ENCODE measurements around the gene MFSD6. TPM values are rescaled to one million over a fixed set of nuclear protein-coding genes. Genes with fewer than 3 reads are reported as not detected.

MFSD6 gene
- total RNA-seq, 1 experiment from 2014 or later: 20.9 TPM

DNA sequence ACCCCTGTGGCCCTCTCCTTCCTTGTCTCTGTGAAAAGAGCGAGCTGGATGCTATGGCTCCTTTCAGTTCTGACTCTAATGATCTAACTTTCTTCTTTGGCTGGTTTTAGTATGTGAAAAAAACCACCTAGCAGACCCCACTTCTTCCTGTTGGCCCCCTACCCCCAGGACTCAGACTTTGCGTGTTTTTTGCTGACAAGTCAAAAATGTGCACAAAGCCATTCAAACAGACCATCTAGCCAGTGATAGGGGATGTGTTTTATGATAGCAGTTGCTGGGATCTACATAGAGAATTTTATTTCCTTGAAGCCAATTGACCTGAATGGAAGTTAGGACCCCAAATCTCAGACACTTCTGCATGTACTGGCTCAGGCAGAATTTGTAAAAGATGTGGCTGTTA, 49.1 kb downstream of the MFSD6 start:
- no peak for TF ChIP-seq EZH2phosphoT487 (IDR thresholded peaks at IDR 0.05; ENCODE audit: borderline replicate concordance, low read length)
- TF ChIP-seq EZH2 (IDR thresholded peaks at IDR 0.05; ENCODE audit: low read length, unreplicated experiment): no peak
- TF ChIP-seq, protein P1, sequence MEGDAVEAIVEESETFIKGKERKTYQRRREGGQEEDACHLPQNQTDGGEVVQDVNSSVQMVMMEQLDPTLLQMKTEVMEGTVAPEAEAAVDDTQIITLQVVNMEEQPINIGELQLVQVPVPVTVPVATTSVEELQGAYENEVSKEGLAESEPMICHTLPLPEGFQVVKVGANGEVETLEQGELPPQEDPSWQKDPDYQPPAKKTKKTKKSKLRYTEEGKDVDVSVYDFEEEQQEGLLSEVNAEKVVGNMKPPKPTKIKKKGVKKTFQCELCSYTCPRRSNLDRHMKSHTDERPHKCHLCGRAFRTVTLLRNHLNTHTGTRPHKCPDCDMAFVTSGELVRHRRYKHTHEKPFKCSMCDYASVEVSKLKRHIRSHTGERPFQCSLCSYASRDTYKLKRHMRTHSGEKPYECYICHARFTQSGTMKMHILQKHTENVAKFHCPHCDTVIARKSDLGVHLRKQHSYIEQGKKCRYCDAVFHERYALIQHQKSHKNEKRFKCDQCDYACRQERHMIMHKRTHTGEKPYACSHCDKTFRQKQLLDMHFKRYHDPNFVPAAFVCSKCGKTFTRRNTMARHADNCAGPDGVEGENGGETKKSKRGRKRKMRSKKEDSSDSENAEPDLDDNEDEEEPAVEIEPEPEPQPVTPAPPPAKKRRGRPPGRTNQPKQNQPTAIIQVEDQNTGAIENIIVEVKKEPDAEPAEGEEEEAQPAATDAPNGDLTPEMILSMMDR (conservative IDR thresholded peaks at IDR 0.05; ENCODE audit: low read depth, low read length): no peak
- H3K4me1 ChIP-seq (ENCODE audit: insufficient read depth, low read length): no peaks in the 10 kb centered on the region
- H3K27me3 ChIP-seq (ENCODE audit: low read length): no peaks in the 10 kb centered on the region
- BruUV-seq (replicated peaks): no TSS peak
- no peaks in the 10 kb centered on the region for H3F3A ChIP-seq (ENCODE audit: low read length, unreplicated experiment)
- no peak overlapping the region for H3K9ac ChIP-seq (ENCODE audit: low read length)
- no peak overlapping the region for H2AFZ ChIP-seq (ENCODE audit: low read length)
- no peaks in the 10 kb centered on the region for H4K20me1 ChIP-seq (ENCODE audit: low read length)
- H3K27ac ChIP-seq (ENCODE audit: low read length): no peak overlapping the region
- H3K4me3 ChIP-seq (ENCODE audit: low read length): no peak overlapping the region
- CTCF ChIA-PET: no interaction called here
- no peak for ATAC-seq
- POLR2A ChIA-PET (ENCODE audit: unreplicated experiment): no interaction called here
- H3K9me3 ChIP-seq (ENCODE audit: low read length): no peaks in the 10 kb centered on the region
- intact Hi-C loops (cut with micrococcal nuclease): no loop called here
- no peaks in the 10 kb centered on the region for H3K36me3 ChIP-seq (ENCODE audit: low read depth, low read length)
- H3K9me2 ChIP-seq (replicated peaks; ENCODE audit: low read length): no peaks in the 10 kb centered on the region
- DNase-seq: no peak
- no peaks in the 10 kb centered on the region for H3K79me2 ChIP-seq (ENCODE audit: low read length)
- H3K4me2 ChIP-seq (ENCODE audit: low read length): no peak overlapping the region

DNA sequence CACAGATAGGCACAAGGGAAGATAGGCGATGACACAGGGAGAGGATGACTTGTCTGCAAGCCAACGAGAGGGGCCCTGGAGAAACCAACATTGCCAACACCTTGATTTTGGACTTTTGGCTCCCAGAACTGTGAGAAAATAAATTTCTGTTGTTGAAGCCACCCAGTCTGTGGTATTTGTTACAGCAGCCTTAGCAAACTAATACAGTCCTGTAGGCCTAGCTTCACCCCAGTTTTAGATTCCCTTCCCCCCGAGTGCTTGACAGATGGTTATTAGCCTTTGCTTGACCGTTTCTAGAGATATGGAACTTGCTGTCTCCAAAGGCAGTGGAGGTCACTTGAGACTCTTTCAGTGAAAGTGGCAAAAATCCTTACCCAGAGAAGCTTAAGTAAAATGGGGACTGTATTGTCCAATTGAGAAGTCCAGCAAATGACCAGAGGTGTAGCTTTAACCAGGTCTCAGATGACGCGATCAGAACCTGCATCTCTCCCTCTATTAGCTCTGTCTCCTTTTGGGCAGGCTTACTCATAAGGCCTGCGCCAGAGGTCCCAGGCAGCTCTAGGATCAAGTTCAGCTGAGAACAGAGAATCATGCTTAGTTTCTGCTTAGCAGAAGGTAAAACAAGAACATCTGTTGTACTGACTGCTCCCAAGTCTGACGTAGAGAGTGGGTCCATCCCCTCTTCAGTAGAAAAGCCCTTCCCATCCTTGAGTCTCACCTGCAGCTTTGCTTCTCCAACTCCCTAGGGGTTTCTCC, 50.4 kb downstream of the MFSD6 start:
- no peaks in the 10 kb centered on the region for H3F3A ChIP-seq (ENCODE audit: low read length, unreplicated experiment)
- H3K36me3 ChIP-seq (ENCODE audit: low read depth, low read length): no peaks in the 10 kb centered on the region
- H3K9ac ChIP-seq (ENCODE audit: low read length): no peak overlapping the region
- H4K20me1 ChIP-seq (ENCODE audit: low read length): no peaks in the 10 kb centered on the region
- H3K4me2 ChIP-seq (ENCODE audit: low read length): no peak overlapping the region
- H3K9me2 ChIP-seq (replicated peaks; ENCODE audit: low read length): no peaks in the 10 kb centered on the region
- POLR2A ChIA-PET (ENCODE audit: unreplicated experiment): no interaction called here
- ATAC-seq (no peak), DNase-seq (no peak)
- intact Hi-C loops (cut with micrococcal nuclease): no loop called here
- no peaks in the 10 kb centered on the region for H3K27me3 ChIP-seq (ENCODE audit: low read length)
- no peak overlapping the region for H3K4me3 ChIP-seq (ENCODE audit: low read length)
- H3K9me3 ChIP-seq (ENCODE audit: low read length): no peaks in the 10 kb centered on the region
- CTCF ChIA-PET: no interaction called here
- no peaks in the 10 kb centered on the region for H3K79me2 ChIP-seq (ENCODE audit: low read length)
- H3K4me1 ChIP-seq (ENCODE audit: insufficient read depth, low read length): no peaks in the 10 kb centered on the region
- TF ChIP-seq, protein P1 (conservative IDR thresholded peaks at IDR 0.05; ENCODE audit: low read depth, low read length): no peak
- TF ChIP-seq EZH2 (IDR thresholded peaks at IDR 0.05; ENCODE audit: low read length, unreplicated experiment): no peak
- TF ChIP-seq EZH2phosphoT487 (IDR thresholded peaks at IDR 0.05; ENCODE audit: borderline replicate concordance, low read length): no peak
- BruUV-seq (replicated peaks): no TSS peak
- H3K27ac ChIP-seq (ENCODE audit: low read length): no peak overlapping the region
- H2AFZ ChIP-seq (ENCODE audit: low read length): no peak overlapping the region

DNA sequence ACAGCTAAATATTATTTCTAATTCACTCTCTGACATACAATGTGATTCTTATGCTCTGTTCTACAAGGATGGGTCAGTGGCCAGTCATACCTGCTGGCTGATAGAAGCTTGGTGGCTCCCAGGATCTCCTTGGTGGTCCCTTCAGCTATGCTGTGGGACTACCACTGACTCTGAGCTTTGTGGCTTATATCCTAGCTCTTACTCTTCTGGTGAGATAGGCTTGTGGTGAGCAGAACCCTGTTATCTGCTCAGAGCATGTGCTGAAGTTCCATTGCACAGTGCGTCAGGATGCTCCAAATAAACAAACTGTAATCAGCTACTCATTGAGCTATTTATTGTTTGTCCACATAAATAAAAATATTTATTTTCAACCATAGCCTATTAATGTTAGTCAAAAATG, 51.7 kb downstream of the MFSD6 start:
- Histone ChIP-seq H3K36me3 (ENCODE audit: low read depth, low read length) (no peaks in the 10 kb centered on the region), H3K9me2 (replicated peaks; ENCODE audit: low read length) (no peaks in the 10 kb centered on the region), H4K20me1 (ENCODE audit: low read length) (no peaks in the 10 kb centered on the region), H3K79me2 (ENCODE audit: low read length) (no peaks in the 10 kb centered on the region), H3K4me3 (ENCODE audit: low read length) (no peak overlapping the region), H3K4me2 (ENCODE audit: low read length) (no peak overlapping the region), H3K27me3 (ENCODE audit: low read length) (no peaks in the 10 kb centered on the region), H3K9ac (ENCODE audit: low read length) (no peak overlapping the region), H3K4me1 (ENCODE audit: insufficient read depth, low read length) (no peaks in the 10 kb centered on the region), H2AFZ (ENCODE audit: low read length) (no peak overlapping the region), H3K9me3 (ENCODE audit: low read length) (no peaks in the 10 kb centered on the region), H3K27ac (ENCODE audit: low read length) (no peak overlapping the region), H3F3A (ENCODE audit: low read length, unreplicated experiment) (no peaks in the 10 kb centered on the region)
- TF ChIP-seq EZH2 (IDR thresholded peaks at IDR 0.05; ENCODE audit: low read length, unreplicated experiment) (no peak), EZH2phosphoT487 (IDR thresholded peaks at IDR 0.05; ENCODE audit: borderline replicate concordance, low read length) (no peak)
- TF ChIP-seq, protein P1 (conservative IDR thresholded peaks at IDR 0.05; ENCODE audit: low read depth, low read length): no peak
- DNase-seq: no peak
- ChIA-PET CTCF (no interaction called here), POLR2A (ENCODE audit: unreplicated experiment) (no interaction called here)
- no peak for ATAC-seq
- intact Hi-C loops (cut with micrococcal nuclease): no loop called here
- BruUV-seq (replicated peaks): no TSS peak

Data from PC-3 (cell line).